AG09309 (cell line): Measurements from ENCODE around the gene SERPINB6.

Experiments
- DNase-seq: peaks from one replicate; pipeline ENCODE4 v3.0.0-alpha.2; 2010; ENCODE audit warnings: low read depth
- H3K4me3 ChIP-seq: 2 replicates; pipeline ENCODE4 v1.5.1; 2011; ENCODE audit warnings: mild to moderate bottlenecking, low read depth, low read length, moderate library complexity; ENCODE audit not compliant: control insufficient read depth
- TF ChIP-seq, protein P1 (sequence below): IDR thresholded peaks from 2 replicates; pipeline ENCODE4 v1.5.1; 2011; ENCODE audit warnings: mild to moderate bottlenecking, low read depth, low read length, inconsistent platforms; ENCODE audit not compliant: insufficient read depth, control insufficient read depth; ENCODE audit errors: missing control alignments

Gene SERPINB6

DNA sequence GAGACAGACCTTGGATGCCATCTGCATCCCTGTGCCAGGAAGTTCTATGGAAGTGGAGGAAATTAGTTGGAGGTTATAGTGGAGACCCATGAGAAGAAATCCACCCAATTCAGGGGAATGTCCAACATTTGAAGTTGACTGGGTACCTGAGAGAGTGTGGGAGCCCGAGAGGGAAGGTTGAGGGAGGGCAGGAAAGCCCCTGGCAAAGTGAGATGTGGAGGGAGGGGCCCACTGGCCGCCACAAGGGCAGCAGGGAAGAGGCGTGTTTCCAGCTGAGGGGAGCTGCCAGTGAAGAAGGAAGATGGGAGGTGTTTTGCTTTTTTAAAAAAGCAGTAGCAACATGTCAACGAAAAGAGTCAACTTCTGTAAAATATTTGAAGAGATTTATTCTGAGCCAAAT is 52.0 kb downstream of the SERPINB6 start:
- no peak overlapping the region for H3K4me3 ChIP-seq
- TF ChIP-seq, protein P1, sequence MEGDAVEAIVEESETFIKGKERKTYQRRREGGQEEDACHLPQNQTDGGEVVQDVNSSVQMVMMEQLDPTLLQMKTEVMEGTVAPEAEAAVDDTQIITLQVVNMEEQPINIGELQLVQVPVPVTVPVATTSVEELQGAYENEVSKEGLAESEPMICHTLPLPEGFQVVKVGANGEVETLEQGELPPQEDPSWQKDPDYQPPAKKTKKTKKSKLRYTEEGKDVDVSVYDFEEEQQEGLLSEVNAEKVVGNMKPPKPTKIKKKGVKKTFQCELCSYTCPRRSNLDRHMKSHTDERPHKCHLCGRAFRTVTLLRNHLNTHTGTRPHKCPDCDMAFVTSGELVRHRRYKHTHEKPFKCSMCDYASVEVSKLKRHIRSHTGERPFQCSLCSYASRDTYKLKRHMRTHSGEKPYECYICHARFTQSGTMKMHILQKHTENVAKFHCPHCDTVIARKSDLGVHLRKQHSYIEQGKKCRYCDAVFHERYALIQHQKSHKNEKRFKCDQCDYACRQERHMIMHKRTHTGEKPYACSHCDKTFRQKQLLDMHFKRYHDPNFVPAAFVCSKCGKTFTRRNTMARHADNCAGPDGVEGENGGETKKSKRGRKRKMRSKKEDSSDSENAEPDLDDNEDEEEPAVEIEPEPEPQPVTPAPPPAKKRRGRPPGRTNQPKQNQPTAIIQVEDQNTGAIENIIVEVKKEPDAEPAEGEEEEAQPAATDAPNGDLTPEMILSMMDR: no peak
- no peak for DNase-seq

DNA sequence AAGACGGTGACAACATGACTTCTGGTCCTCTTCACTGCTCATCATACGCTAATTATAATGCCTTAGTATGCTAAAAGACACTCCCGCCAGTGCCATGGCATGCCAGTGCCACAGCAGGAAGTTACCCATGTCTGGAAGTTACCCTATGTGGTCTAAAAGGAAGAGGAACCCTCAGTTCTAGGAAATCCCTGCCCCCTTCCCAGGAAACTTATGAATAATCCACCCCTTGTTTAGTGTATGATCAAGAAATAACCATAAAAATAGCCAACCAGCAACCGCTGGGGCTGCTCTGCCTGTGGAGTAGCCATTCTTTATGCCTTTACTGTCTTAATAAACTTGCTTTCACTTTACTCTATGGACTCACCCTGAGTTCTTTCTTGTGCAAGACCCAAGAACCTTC is 52.4 kb downstream of the SERPINB6 start:
- DNase-seq: no peak
- TF ChIP-seq, protein P1: no peak

GRCh38 chr6:2917801-2918445 is 53.4 kb downstream of the SERPINB6 start:
- no peak for DNase-seq
- TF ChIP-seq, protein P1: no peak
- no peak overlapping the region for H3K4me3 ChIP-seq

More for the DNA sequence above, 52.4 kb downstream of the SERPINB6 start:
- H3K4me3 ChIP-seq: no peak overlapping the region

- TF ChIP-seq, protein P1: no peak
- DNase-seq: no peak
- H3K4me3 ChIP-seq: no peak overlapping the region
Observed at GRCh38 chr6:2917065-2917464, 54.3 kb downstream of the SERPINB6 start.

GRCh38 chr6:2916158-2916925 is 55.0 kb downstream of the SERPINB6 start:
- TF ChIP-seq, protein P1: no peak
- no peak overlapping the region for H3K4me3 ChIP-seq
- DNase-seq: no peak

DNA sequence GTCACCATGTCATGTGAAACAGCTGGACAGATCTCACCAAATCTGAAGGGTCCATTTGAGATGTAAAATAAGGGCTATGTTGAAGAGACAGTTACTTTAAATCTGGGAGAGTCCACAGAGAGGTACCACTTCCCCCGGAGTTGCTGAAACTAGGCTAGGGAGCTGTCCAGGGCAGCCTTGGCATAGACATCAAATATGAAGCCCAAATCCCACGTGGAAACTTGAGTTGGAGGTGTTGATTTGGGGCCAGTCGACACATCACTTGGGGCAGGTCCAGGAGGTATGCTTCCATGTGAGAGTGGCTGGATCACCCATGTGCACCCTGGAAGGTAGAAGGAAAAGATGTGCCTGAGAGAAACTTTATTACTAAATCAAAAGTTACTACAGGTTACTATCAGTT is 56.2 kb downstream of the SERPINB6 start:
- no peak overlapping the region for H3K4me3 ChIP-seq
- no peak for DNase-seq
- TF ChIP-seq, protein P1: no peak
